ENCODE results near the gene SORCS2. TPM values are rescaled to one million over a fixed set of nuclear protein-coding genes. Genes with fewer than 3 reads are reported as not detected.

SORCS2 gene
- polyA plus RNA-seq, 1 of the 3 experiments (the other 2 are of a cell fraction) = 1.6 TPM

- peak in 1 of 2 experiments; percentile 8; a peak in 1 of 4 replicates for TF ChIP-seq EP300 (IDR thresholded peaks at IDR 0.05; ENCODE audit: borderline replicate concordance in 1 of 2, low read depth in 1 of 2, low read length in 1 of 2)
- no peak for TF ChIP-seq CTCF (IDR thresholded peaks at IDR 0.05)
- TF ChIP-seq PBX3 (IDR thresholded peaks at IDR 0.05) = 0 out of 2 replicates have a peak, but pooled peaks have one; percentile 5
- TF ChIP-seq TCF12 (IDR thresholded peaks at IDR 0.05) = no peak
- no peak for TF ChIP-seq FOXM1 (IDR thresholded peaks at IDR 0.05; ENCODE audit: low read depth)
- peak; percentile 13; the same call in 1 of the 2 replicates for TF ChIP-seq FOSL2 (IDR thresholded peaks at IDR 0.05; ENCODE audit: borderline replicate concordance, low read depth)
- H3K4me2 ChIP-seq = peak overlapping the region; percentile 8; the same call in 1 of the 2 replicates
- H3K27me3 ChIP-seq (ENCODE audit: insufficient read depth) = no peaks in the 10 kb centered on the region
- no peaks in the 10 kb centered on the region for H4K20me1 ChIP-seq (ENCODE audit: insufficient read depth)
- H3F3A ChIP-seq (replicated peaks; ENCODE audit: insufficient read depth) = peaks cover 28% of the 10 kb centered on the region
- 28% methylated on average over 8 of the region's 8 CpGs for WGBS (ENCODE audit: low lambda C conversion rate)
- no peak overlapping the region for H3K4me3 ChIP-seq (ENCODE audit: low read depth in 2 of 2, low read length in 1 of 2)
- no peak for DNase-seq
- H3K27ac ChIP-seq (ENCODE audit: low read depth in 2 of 2, low read length in 1 of 2) = no peak overlapping the region; a peak in 1 of 4 replicates
- ChIA-PET POLR2A (no interaction called here), CTCF (interaction anchor here (0.9 to 16.0 kb wide), 6 partner anchors 8 to 602 kb away, joined by 3 to 301 read pairs (median 5); partner anchors contain the start of gene SORCS2)
- no peaks in the 10 kb centered on the region for H3K79me2 ChIP-seq (ENCODE audit: insufficient read depth)
- H3K9me3 ChIP-seq = no peaks in the 10 kb centered on the region
- no peaks in the 10 kb centered on the region for H3K36me3 ChIP-seq (replicated peaks in 1 of 2; ENCODE audit: control insufficient read depth in 1 of 2, insufficient read depth in 2 of 2, low read length in 1 of 2)
- H3K9me2 ChIP-seq = no peaks in the 10 kb centered on the region
- no peak overlapping the region for H3K9ac ChIP-seq
- no peak overlapping the region; the same call in 1 of the 2 replicates for H2AFZ ChIP-seq (ENCODE audit: low read depth)
- peaks cover 17 to 28% of the 10 kb centered on the region in 2 experiments; a peak in 2 of 4 replicates for H3K4me1 ChIP-seq (ENCODE audit: control insufficient read depth in 1 of 2, insufficient read depth in 2 of 2, low read depth in 1 of 2, low read length in 1 of 2)
Measured at GRCh38 chr4:7202411-7202810, 10.1 kb downstream of the SORCS2 start.

- no peak for TF ChIP-seq TAF1 (IDR thresholded peaks at IDR 0.05; ENCODE audit: borderline replicate concordance, low read depth, low read length)
- no peak for TF ChIP-seq NRF1 (IDR thresholded peaks at IDR 0.05; ENCODE audit: low read depth, low read length)
- TF ChIP-seq, protein P1, sequence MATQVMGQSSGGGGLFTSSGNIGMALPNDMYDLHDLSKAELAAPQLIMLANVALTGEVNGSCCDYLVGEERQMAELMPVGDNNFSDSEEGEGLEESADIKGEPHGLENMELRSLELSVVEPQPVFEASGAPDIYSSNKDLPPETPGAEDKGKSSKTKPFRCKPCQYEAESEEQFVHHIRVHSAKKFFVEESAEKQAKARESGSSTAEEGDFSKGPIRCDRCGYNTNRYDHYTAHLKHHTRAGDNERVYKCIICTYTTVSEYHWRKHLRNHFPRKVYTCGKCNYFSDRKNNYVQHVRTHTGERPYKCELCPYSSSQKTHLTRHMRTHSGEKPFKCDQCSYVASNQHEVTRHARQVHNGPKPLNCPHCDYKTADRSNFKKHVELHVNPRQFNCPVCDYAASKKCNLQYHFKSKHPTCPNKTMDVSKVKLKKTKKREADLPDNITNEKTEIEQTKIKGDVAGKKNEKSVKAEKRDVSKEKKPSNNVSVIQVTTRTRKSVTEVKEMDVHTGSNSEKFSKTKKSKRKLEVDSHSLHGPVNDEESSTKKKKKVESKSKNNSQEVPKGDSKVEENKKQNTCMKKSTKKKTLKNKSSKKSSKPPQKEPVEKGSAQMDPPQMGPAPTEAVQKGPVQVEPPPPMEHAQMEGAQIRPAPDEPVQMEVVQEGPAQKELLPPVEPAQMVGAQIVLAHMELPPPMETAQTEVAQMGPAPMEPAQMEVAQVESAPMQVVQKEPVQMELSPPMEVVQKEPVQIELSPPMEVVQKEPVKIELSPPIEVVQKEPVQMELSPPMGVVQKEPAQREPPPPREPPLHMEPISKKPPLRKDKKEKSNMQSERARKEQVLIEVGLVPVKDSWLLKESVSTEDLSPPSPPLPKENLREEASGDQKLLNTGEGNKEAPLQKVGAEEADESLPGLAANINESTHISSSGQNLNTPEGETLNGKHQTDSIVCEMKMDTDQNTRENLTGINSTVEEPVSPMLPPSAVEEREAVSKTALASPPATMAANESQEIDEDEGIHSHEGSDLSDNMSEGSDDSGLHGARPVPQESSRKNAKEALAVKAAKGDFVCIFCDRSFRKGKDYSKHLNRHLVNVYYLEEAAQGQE (IDR thresholded peaks at IDR 0.05; ENCODE audit: low read depth, low read length) = no peak
- TF ChIP-seq MEF2A (IDR thresholded peaks at IDR 0.05; ENCODE audit: borderline replicate concordance, low read depth) = no peak
- TF ChIP-seq RCOR1 (IDR thresholded peaks at IDR 0.05; ENCODE audit: low read length) = no peak
- no peak for TF ChIP-seq TEAD4 (IDR thresholded peaks at IDR 0.05; ENCODE audit: borderline replicate concordance, insufficient read depth)
- ChIA-PET POLR2A (no interaction called here), CTCF (interaction anchor here (2.2 to 6.5 kb wide), 3 partner anchors 11 to 92 kb away, joined by 5 to 44 read pairs (median 9); partner anchors contain the start of gene SORCS2)
- Histone ChIP-seq H3K4me1 (ENCODE audit: control insufficient read depth in 1 of 2, insufficient read depth in 2 of 2, low read depth in 1 of 2, low read length in 1 of 2) (peaks cover 19 to 33% of the 10 kb centered on the region in 2 experiments; a peak in 2 of 4 replicates), H3K4me3 (ENCODE audit: low read depth in 2 of 2, low read length in 1 of 2) (no peak overlapping the region), H3K9ac (no peak overlapping the region), H3K27ac (ENCODE audit: low read depth in 2 of 2, low read length in 1 of 2) (no peak overlapping the region), H3K4me2 (0 out of 2 replicates have a peak overlapping the region, but pooled peaks have one; percentile 64), H4K20me1 (ENCODE audit: insufficient read depth) (no peaks in the 10 kb centered on the region), H3K9me3 (no peaks in the 10 kb centered on the region), H3K27me3 (ENCODE audit: insufficient read depth) (no peaks in the 10 kb centered on the region), H3K9me2 (no peaks in the 10 kb centered on the region), H3K36me3 (replicated peaks in 1 of 2; ENCODE audit: control insufficient read depth in 1 of 2, insufficient read depth in 2 of 2, low read length in 1 of 2) (no peaks in the 10 kb centered on the region), H3F3A (replicated peaks; ENCODE audit: insufficient read depth) (peaks cover 33% of the 10 kb centered on the region), H3K79me2 (ENCODE audit: insufficient read depth) (no peaks in the 10 kb centered on the region), H2AFZ (ENCODE audit: low read depth) (no peak overlapping the region)
- no peak for DNase-seq
- 97% methylated on average over 13 of the region's 14 CpGs for WGBS (ENCODE audit: low lambda C conversion rate)
Measured at GRCh38 chr4:7204656-7205387, 12.5 kb downstream of the SORCS2 start.

Measured in SK-N-SH (cell line).